Activated naive CD4-positive, alpha-beta T cell treated with Interleukin-2 at 50 U/mL for 16 hours (primary cell): ENCODE data around the gene KCNMA1.

ENCODE experiments used
- DNase-seq: peaks from one replicate; pipeline ENCODE4 v3.0.0-alpha.2; 2020

KCNMA1 gene

DNA sequence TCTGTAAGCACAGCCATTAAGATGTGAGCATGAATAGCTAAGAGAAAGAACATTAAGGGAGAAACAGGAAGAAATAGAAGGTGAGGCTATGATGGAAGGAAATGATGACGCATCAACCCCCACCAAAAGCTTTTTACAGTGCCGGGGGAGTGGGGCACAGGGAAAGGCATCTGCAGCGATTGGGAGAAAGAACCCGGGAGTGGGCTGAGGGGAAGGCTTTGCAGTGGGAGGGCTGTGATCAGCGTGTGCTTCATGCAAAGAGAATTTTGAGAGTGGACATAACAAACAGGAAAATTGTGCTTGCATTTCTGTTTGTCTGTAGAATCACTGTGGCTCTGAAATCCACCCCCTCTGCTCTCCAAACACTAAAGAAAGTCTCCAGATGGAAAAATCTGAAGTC is 250.8 kb downstream of the KCNMA1 start:
- no peak for DNase-seq

DNA sequence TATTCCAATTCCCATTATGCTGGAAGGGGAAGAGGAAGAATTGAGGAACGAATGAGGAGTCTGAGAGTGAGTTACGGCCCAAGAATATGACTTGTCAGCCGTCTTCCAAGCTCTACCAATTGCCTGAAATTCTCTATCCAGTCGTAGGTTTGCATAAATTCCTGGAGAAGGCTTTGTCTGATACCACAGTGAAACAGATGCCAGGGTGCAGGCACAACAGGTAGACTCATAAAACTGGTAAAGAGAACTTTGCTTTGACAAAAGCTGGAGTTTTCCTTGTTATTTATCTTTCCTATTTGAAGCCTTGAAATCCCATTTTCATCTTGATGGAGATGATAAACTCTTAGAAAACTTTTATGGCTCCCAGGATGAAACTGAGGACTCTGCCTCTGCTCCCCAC is 251.2 kb downstream of the KCNMA1 start:
- no peak for DNase-seq

DNA sequence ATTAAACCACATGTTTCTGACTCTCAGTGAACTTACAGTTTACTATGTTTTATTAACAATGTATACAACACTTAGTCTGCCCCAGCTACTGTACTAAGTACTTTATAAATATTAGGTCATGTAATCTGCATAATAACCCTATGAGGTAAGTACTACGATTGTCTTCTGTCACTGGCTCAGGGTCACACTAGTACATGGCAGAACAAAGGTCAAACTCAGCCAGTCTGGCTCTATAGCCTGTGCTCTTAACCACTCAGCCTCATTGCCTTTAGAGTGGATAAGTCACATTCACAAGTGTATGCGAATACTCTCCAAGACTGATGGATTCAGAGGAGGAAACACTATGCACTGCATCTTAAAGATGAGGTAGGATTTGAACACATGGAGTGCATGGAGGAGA is 252.3 kb downstream of the KCNMA1 start:
- DNase-seq = no peak

DNA sequence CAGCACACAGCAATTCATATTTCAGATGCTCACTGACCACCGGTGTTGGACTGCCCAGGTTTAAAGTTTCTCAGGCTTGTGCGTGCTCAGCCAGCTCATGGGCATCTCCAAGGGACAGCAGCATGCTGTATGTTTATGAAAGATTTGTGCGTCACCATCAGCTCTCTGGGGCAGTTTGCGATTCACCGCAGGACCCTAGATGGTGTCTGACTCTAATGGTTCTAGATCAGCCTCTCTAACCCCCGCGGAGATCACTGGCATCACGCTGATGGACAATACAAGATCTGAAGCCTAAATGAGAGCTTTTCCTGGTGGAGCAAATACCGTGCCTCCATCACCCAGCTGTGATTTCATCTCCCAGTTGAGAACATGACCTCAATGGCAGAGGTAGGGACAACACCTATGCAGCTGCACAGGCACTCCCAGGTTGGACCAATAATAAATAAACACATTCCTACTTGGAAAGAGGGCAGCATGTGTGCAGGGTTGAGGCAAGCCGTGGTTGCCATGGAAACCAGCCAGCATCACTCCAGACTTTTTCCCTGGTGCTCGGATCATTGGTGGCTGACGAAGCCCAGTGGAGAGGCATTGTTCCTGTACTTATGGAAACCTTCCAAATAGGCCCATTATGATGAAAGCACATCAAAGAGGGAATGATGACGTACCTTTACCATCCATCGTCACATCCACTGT is 253.6 kb downstream of the KCNMA1 start:
- no peak for DNase-seq

DNA sequence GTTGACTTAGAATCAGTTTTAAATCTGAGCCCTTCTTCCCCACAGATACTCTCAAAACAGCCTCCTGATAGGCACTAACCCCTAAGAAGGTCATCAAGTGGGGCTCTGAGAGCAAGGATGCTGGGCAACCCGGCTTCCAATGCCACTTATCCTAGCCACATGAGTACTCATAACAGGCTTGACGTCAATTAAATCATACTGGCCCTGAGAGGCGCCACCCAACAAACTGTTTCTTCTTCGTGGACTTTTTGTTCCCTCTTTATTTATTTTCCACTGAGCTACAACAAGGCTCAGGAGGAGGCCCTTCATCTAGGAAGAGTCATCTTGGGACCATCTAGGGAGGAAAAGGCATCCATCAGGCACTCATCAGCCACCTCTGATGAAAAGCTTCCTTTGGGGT is 255.9 kb downstream of the KCNMA1 start:
- DNase-seq = no peak

DNA sequence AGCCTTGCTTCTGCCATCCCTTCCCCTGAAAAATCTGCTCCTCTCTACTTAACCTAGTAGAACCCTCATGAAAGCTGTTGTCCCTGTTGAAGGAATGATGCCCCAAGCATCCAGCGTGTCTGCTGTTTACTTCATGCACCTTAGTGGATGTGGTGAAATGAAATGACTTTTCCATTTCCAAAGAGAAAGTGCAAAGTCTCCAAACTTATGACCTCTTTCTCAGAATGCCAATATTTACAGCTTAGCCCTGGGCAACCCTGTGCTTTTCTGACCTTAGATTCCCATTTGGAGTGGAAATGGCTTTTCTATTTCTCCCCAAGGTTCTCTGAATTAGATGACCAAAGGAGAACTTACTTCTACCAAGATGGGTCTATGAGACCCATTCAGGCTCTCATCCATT is 256.9 kb downstream of the KCNMA1 start:
- DNase-seq = no peak

DNA sequence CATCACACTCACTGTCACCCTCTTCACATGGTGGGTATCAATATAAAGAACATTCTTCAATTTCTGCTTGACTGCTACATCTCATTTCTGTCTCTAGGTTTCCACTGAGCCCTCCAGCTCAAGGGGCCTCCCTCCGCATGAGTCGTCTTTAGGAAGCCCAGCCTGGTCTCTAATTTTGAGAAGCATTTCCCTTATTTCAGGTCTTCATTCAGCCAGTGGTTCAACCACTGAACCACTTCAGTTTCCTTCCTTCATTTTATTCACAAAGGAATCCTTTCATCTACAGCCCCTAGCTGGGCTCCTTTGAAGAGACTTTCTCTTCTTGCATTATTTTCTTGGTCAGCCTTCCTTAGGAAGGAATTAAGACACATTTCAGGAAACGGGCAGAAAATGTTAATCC is 257.4 kb downstream of the KCNMA1 start:
- no peak for DNase-seq

DNA sequence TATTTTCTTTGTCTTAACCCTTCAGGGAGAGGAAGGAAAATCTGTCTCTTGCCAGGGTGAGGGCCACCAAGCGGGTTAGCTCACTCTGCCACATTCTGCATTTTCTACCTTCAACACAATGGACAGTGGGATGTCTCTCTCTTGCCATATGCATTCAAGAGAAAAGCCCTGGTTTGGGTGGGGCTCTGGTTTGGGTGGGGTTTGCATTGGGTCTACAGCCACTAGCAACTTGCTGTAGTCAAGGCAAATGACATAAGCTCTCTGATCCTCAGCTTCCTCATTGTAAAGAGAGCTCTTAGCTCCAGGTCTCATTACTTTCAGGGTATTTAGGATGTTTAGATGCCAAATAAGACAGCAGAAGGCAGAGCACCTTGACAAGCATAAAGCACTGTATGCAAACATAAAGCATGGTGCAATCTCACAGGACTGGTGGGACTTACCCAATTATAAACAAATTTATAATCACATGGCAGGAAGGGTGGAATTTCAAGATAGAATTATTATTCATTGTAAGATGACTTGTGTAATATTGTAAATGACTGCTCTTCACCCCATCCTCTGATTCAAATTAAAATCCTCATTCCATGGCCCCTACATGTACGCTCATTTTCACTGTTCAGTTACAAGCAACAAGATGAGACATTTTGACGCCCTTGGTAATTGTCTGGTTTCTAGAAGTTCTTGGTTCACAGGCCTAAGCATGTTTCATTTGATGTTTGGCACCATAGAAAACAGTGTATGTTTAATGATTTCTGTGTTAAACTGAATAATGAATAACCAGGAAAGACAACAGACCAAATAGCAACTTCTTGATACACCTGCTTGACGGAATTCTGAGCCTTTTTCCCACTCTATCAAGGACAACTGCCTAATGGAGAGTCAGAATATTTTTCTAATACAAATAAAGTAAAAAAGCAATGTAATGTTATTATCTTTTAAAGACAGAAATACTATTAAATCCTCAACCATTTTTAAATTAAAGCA is 258.9 kb downstream of the KCNMA1 start:
- no peak for DNase-seq

DNA sequence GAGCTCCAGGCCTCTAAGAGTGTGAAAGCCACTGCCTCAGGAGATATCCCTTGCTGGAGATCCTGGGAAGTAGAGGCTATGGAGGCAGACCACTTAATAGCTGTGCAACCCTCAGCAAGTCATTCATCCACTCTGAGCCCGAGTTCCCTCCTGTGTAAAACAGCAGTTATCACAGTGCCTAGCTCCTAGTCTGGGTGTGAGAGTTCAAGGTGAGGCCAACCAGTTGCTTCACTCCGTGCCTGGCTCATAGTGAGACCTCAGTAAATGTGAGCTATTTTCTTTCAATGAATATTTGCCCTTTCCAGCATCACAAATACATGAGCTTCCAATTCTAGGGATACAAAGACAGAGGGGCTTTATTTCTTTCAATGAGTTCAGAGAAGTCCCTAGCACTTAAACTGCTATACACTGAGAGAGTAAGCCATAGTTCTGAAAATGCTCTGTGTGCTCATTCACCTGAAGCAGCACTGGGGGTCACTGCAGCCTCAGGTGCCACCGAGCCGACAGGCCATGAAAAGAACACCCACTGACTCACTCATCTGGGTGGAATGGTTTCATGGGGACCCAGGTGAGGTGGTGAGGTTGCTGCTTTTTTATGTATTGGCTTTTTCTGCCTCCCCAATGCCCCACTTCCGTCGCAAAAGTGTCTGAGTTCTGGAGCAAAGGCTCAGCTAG is 259.8 kb downstream of the KCNMA1 start:
- no peak for DNase-seq

DNA sequence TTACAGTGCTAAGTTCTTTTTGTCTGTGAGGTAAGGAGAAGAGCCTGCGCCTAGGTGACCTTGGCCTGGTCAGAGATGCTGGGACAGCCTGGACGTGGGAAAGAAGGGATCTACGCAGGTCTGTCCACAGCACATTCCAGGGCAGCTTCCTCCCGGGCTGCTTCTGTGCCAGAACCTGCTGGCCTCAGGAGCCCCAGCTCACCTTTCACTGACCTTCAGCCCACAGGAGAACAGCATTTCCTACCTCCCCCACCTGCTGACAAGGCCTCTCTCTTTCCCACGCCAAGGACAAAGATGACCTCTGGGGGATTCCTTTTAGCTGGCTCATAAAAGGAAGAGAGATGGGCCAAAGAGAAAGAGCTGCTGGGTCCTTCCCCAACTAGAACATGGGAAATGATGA is 260.6 kb downstream of the KCNMA1 start:
- DNase-seq = no peak

DNA sequence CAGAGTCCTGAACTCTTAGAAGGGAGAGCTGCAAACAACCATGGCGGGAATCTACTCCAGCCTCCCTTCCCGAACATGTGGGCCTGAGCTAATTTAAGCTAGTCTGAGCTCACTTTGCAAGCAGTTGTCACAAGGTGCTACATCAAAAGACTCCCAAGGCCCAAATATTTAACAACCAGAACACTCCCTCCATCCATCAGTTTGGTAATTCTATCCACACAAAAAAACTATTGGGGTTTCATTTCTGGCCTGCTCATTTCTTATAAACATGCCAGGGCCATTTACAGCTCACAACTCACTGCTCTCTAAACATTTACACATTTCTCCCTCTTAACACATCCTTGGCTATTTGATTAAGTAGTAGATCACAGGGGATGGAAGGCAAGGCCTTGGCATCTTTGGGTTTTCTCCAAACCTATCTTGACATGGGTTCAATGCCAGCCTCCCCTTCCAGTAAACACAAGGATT is 263.4 kb downstream of the KCNMA1 start:
- no peak for DNase-seq

DNA sequence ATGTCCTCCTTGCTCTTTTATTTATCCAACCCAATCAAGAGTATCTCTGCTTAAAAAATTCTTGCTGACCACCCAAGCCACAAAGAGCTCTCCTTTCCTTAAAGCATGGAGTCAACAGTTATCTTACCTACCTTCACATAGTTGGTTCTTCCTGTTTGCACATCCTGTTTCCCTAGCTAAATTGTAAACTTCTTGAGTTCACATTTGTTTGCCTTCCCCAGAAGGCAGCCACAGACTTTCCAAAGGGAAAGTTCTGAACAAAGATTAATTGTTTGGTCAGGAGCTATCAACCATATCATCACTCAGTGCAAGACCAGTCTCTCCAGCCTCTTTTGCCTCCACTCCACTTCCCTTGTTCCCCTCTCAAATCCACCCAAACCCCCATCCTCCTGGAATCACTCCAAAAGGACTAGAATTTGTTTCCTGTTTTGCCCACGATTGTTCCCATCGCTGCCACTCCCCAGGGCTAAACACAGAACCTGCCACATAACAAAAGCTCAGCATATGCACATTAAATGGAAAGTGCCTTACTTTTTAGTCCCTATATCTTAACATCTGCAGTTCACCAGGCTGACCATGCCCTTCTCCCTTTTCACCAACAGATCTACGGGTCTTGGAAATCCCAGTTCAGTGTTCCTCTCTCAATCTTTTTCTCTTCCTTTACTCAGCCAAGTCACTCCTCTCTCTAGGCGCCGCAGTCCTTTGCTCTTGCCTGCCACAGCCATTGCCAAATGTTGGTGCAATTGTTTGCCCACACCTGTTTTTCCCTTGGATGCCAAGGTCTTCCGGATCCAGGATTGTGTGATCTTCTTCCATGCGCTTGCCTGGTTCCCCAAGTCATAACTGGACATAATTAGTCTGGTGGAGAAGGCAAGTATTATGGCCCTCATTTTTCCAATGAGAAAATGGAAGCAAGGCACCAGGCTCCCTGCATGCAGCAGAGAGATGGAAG is 265.5 kb downstream of the KCNMA1 start:
- no peak for DNase-seq

DNA sequence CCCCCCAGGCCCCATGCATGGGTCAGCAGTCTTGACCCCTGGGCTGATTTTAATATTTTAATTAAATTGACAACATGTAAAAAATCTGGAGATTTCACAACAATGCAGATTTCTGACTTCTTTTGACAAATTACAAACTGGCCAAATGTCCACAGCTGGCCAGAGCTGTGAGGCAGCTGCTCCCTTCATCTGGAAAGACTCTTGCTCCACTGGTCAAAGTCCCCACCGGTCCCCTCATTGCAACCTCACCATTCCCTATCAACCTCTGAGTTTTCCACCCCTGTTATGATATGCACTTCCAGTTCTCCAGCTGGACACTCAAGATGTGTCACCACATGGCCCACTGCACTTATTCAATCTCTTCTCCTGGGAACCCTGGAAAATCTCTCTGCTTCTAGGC is 266.2 kb downstream of the KCNMA1 start:
- DNase-seq = no peak

DNA sequence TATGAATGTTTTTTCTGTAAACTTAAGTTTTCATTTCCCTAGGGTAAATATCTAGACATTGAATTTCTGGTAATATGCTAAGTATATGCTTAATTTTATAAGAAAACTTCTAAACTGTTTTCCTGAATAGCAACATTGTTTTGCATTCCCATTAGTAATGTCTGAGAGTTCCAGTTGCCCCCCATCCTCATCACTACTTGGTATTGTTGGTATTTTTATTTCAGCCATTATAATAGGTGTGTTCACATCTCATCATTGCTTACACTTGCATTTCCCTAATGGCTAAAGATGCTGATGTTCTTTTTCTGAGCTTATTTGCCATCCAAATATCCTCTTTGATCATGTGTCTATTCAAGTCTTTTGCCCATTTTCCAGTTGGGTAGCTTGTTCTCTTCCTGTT is 269.6 kb downstream of the KCNMA1 start:
- no peak for DNase-seq

DNA sequence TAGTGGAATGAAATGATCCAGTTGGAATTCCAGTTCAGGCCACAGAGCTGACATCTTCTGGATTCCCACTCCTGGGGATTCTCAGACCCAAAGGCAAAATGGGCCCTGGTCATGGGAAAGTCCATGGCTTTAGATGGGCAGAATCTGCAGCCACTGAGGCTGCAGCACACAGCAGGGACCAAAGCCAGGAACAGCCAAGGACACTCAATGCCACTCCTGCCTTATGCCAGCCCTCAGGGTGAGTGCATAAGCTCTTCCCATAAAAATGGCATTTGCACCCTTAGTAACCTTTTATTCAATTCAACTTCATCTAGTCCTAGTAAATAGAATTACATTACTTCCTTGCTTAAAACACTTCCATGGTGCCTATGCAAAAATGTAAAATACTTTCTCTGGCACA is 274.4 kb downstream of the KCNMA1 start:
- DNase-seq = no peak

DNA sequence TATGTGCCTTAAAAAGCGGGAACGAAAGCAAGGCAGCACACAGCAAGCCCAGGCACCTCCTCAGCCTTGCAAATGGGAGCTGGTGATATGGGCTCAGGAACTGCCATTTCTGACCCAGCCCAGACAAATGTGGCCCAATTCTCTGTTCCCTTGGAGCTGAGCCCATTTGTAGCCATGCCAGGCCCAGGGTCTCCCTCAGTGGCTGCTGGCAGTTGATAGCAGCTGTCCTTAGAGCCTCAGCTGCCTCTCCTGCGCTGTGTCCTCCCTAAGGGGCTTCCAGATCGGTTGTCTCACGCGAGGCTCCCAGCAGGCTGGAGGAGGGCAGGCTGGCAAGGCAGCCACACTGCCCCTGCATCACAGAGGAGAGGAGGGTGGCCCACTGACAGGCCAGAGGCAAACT is 275.8 kb downstream of the KCNMA1 start:
- DNase-seq = no peak

DNA sequence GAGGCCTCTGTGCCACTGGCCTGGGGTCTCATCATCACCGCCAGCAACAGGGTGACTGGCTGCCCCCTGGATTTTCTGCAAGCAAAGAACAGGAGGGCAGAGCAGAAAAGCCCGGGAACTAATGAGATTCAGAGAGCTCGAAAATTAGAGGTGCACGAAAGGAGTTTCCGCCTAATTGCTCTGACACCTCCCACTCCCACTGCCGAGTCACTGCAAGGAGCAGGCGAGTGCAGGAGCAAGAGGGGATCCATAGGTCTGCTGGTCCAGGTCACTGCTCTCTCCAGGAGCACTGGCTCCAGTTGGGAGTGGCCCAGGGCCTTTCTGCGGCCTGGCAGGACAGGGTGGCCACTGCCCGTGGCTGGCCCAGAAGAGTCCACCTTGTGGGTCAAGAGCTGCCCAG is 276.2 kb downstream of the KCNMA1 start:
- no peak for DNase-seq

DNA sequence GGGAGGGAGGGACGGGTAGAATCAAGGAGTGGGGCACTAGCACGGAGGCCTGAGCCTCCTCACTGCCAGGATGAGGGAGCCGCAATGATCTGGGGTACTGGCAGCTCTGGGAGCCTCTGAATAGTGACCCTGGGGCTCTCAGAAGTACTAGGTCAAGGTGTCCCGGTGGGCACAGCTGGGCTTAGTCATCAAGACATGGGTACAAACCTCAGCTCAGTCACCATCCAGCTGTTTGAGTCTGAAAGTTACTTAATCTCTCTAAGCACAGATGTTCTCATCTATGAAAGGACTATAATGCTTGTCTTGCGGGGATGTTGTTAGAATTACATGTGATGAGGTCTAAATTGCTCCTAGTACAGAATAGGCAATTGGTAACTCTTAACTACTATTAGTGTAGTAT is 276.8 kb downstream of the KCNMA1 start:
- DNase-seq = no peak

DNA sequence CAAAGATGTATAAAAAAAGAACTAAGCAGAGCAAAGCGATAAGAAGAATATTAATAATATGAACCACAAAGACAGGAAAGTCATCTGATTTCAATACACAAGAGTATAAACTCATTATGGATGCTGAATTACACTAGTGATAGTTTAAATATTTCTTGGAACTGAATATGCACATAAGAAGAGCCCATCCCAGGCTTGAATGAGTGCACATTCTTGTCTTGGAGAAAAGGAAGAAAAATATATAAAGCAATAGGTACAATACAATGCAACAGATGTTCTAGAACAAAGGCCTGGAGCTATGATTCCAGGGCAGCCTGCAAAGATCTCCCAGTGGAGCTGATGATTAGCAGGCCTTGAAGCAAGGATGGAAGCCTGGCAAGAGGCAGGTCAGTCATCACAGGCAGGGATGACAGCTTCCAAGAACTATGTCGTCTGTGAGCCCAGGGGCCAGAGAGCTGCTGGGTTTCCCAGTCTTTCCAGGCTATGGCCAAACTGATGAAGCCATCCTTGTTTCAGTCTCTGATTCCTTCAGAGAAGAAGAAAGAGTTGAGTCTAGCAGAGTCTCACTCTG is 277.6 kb downstream of the KCNMA1 start:
- DNase-seq = no peak

DNA sequence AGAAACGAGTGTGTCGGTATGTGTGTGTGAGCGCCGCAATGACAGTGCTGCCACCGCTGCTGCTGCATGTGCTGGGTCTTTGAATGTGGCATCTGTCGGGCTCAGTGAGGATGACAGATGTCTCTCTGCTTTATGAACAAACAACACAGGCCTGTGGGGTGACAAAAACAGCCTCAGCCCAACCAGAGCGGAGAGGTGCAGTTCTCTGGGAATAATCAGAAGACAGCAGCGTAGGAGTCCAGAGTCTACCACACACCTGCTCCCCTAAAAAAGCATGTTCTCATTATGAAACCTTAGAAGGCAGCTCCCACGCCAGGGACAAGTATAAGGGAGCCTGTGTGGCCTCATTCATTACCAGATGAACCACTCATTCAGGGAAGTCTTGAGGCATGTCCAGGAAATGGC is 278.3 kb downstream of the KCNMA1 start:
- no peak for DNase-seq

DNA sequence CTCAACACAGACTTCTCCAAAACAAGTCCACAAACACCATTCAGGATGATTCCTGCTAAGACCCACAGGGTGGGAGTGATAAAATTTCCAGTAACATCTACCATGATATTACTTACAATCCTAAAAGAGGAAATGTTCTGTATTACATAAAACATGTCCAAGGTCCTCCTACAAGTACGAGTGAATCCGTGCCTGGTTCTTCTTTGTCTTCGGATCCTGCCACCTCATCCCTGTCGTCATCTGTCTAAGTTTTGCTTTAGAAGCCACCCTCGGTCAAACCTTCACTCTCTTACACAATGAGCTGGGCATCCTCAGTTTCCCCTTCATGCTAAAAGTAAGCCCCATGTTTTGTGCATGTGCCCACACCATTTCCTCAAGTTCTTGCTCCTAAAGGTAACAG is 279.0 kb downstream of the KCNMA1 start:
- no peak for DNase-seq
